Measurements from ENCODE around the gene ABHD8. TPM values are rescaled to one million over a fixed set of nuclear protein-coding genes. Genes with fewer than 3 reads are reported as not detected.

Gene ABHD8
- polyA plus RNA-seq, 4 donors: 7.8 to 15.5 (median 12.6) TPM

DNA sequence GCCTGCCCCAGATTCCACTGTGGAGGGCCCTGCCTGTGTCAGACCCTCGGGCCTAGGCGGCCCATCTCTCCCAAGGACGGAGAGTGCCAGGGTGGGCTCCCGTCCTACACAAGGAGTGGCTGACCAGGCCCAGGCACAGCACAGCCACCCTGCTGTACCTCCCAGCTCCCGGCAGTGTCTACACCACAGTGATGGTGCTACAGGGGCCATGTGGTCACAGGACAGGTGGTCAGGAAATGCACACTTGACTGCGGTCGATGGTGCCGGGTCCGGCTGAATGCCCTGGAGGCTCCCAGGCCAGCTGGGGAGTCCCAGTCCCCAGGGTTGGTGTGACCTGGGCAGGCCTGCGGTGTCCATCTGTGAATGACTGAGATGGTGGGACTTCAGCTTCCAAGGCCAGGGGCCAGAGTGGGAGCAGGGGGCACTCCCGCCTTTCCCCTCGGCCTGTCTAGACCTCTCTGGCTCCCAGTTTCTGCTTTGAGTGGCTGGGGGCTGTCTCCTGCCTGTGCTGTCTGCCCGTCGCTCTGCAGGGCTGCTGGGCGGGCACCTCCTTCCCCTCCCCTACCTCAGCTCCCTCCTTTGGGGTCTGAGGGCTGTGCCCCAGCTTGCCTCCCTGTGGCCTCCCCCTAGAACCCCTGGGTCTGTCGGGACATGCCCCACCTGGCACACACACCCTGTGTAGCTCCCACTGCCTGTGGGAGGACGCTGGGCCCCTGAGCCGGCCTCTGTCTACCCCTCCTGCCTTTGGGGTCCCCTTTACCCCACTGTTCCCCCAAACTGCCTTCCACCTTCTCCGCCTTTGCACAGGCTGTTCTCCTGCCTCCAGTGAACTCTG is 18.6 kb upstream of the ABHD8 start:
- no peak for DNase-seq (ENCODE audit: low read depth in 4 of 4, low spot score in 2 of 4)

GRCh38 chr19:17320435-17320834 is 17.2 kb upstream of the ABHD8 start:
- DNase-seq (ENCODE audit: low read depth in 4 of 4, low spot score in 2 of 4): no peak

DNA sequence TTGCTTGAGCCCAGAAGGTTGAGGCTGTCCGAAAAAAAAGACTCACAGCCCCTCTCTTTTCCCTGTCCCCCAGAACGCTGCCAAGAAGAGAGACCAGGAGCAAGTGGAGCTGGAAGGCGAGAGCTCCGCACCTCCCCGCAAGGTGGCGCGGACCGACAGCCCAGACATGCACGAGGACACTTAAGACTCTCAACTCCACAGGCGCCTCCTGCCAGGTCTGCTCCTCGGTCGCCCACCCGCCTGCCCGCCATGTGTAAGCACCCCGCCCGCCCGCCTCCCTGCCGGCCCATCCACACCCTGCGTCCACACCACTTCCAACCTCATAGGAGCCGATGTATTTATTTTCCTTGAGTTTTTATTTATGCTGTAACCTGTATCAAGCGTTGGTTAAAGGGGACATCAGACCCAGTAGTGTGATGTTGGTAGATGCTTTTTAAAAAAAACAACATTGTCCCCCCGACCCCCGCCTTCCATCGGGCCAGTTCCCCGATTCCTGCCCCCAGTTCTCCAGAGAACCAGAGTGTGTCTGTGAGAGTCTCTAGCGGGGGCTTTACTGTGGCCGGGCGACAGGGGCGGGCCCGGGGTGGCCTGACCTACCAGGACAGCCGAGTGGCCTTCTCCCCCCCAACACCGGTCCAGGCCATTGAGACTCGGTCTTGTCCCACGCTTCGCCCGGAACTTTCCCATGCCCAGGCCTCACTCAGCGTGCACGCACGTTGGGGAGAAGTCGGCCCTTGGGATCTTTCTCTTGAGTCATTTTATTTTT is 16.4 kb upstream of the ABHD8 start:
- DNase-seq (ENCODE audit: low read depth in 4 of 4, low spot score in 2 of 4): no peak

DNA sequence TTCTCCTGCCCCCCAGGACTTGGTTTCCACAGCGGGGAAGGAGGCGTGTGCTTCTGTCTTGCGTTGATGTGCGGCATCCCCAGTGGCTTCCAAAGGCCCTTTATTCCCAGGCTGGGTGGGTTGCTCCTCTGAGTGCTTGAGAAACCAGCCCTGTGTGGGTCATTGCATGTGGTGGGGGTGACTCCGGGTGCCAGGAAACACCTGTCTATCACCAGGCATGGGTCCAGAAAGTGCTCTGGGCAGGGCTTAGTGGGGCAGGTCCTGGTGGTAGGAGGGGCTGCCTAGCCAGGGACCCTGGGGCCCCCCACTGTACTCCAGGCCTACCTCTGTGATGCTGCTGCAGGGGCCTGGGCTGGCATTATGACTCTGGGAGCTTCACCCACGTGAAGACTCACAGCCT is 15.7 kb upstream of the ABHD8 start:
- no peak for DNase-seq (ENCODE audit: low read depth in 4 of 4, low spot score in 2 of 4)

GRCh38 chr19:17314007-17314593 is 10.9 kb upstream of the ABHD8 start:
- DNase-seq (ENCODE audit: low read depth in 4 of 4, low spot score in 2 of 4): no peak

- no peak for DNase-seq (ENCODE audit: low read depth in 4 of 4, low spot score in 2 of 4)
Observed at GRCh38 chr19:17312189-17313113, 9.2 kb upstream of the ABHD8 start.

GRCh38 chr19:17311455-17312188 is 8.4 kb upstream of the ABHD8 start:
- DNase-seq (ENCODE audit: low read depth in 4 of 4, low spot score in 2 of 4): no peak

DNA sequence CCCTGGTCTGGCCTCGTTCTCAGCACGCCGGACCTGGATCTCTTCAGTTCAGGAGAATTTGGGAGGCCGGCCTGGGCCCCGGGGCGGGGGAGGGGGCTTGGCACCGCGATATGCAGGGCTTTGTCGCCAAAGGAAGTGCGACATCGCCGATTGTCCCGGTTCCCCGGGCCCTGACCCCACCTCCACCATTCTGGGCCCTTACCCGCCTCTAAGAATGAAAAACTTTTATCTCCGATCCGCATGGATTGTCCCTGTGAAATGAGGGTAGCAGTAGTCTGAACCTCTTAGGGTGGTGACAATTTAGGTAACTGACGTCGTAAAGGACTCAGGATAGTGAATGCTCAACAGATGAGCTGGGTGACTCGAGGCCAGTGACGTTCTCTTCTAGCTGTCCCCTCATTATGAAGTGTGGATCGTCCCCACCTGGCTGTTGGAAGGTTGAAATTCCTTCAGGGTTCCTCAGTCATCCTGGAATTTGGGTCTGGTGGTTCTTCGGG is 6.8 kb upstream of the ABHD8 start:
- DNase-seq (ENCODE audit: low read depth in 4 of 4, low spot score in 2 of 4): no peak

- peak; percentile 89 to 100 (median 98) for DNase-seq (ENCODE audit: low read depth in 4 of 4, low spot score in 2 of 4)
Observed at GRCh38 chr19:17309198-17309964, 6.2 kb upstream of the ABHD8 start, which contains the start of gene DDA1. Gene DDA1, plus strand, starts transcription at chr19:17309563. Its CDS starts 92 bp downstream, at chr19:17309655.

DNA sequence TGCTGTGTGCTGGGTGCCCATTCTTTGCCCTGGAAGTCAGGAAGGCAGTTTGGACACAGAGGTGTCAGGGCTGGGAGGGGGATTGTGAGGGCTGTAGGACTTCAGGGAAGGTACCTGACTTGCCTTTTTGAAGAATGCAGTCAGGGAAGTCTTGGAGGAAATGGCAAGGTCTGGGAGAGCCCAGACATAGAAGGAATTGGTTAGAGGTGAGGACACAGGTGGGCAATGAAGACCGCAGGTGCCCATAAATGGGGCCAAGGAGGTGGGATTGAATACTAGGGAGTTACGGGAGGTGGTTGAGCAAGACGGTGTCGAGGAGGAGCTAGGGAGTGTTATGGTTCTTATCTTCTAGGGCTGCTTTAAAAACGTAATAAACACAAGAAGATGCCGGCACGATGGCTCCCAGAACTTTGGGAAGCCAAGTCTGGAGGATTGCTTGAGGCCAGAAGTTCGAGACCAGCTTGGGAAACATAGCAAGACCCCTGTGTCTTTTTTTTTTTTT is 4.7 kb upstream of the ABHD8 start:
- DNase-seq (ENCODE audit: low read depth in 4 of 4, low spot score in 2 of 4): no peak

DNA sequence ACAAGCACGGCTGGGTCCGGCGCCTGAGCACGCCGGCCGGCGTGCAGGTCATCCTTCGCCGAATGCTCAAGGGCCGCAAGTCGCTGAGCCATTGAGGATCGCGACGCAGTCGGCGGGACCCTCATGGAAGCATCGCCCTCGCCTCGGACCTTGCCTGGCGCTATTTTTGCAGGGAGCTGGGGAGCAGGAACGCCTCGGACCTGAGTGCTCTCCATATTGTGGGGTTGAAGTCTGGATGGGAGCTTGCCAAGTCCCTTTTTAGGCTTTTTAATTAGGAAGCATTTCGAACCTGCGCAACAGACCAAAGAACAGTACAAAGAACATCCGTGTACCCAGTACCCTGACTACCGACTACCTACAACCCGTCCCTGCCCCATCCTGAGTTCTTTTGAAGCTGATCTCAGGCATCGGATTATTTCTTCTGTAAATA is 3.1 kb upstream of the ABHD8 start:
- no peak for DNase-seq (ENCODE audit: low read depth in 4 of 4, low spot score in 2 of 4)

GRCh38 chr19:17305517-17306284 is 2.5 kb upstream of the ABHD8 start, which contains the start of gene MRPL34:
Gene MRPL34, plus strand, starts transcription at chr19:17305872. Its CDS starts 21 bp downstream, at chr19:17305893.
- peak; percentile 90 to 97 (median 93) for DNase-seq (ENCODE audit: low read depth in 4 of 4, low spot score in 2 of 4)

DNA sequence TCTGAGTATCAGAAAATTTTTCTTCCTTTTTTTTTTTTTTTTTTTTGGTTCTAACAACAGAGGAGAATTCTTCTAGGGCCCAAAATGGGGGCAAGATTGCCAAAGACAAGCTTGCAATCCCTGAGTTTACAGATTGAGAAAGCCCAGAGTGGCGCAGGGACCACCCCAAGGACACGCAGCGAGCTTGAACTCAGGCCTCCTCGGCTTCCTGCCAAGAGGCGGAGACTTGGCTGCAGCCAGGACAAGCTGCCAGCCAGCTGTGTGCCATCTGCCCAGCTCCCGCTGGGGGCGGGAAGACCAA is 1.9 kb upstream of the ABHD8 start:
- DNase-seq (ENCODE audit: low read depth in 4 of 4, low spot score in 2 of 4): no peak

DNA sequence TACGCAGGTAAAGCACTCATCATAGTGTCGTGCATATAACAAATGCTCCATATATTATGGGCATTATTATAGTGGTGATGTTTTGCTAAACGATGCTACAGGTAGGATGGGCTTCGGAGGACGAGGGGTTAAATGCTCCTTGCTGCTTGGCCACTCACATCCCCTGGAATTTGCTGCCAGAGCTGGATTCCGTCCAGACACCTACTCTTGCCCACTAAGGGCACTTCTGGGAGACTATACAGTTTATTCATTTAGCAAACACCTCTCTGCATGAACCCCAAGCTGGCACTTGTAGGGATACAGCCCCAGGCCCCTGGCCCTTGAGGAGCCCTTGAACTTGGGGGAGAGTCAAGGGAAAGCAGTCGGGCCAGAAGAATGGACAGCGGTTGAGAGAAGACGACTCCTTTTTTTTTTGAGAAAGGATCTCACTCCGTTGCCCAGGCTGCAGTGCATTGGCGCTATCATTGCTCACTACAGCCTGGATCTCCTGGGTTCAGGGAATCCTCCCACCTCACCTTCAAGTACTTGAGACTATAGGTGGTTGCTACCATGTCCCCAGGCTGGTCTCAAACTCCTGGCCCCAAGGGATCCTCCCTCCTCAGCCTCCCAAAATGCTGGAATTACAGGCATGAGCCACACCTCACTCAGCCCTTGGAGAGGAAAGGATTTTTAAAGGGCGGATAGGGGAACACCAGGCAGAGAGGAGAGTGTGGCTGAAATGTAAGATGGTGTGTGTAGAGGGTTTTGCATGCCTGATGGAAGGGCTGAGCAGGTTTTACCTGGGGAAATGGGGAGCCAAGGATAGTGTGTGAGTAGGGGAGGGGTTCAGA is 1.4 kb upstream of the ABHD8 start:
- DNase-seq (ENCODE audit: low read depth in 4 of 4, low spot score in 2 of 4): no peak

GRCh38 chr19:17303940-17304267 is 679 bp upstream of the ABHD8 start:
- no peak for DNase-seq (ENCODE audit: low read depth in 4 of 4, low spot score in 2 of 4)

GRCh38 chr19:17302391-17303166 is 646 bp downstream of the ABHD8 start:
- DNase-seq (ENCODE audit: low read depth in 4 of 4, low spot score in 2 of 4): no peak

Measured in left renal cortex interstitium (tissue), 4 donors.